ENCODE measurements around the gene MT1F. TPM values are rescaled to one million over a fixed set of nuclear protein-coding genes. Genes with fewer than 3 reads are reported as not detected.

MT1F gene
- total RNA-seq, 2 donors from 2014 or later: 3.4 TPM; not detected in 1

- Histone ChIP-seq H3K4me1 (ENCODE audit: control insufficient read depth, insufficient read depth, low read length) (no peaks in the 10 kb centered on the region), H3K9me3 (ENCODE audit: control insufficient read depth, low read length) (no peaks in the 10 kb centered on the region), H3K4me3 (ENCODE audit: low read length) (no peak overlapping the region), H3K9ac (ENCODE audit: extremely low read depth, low read length, poor library complexity, severe bottlenecking) (no peak overlapping the region), H3K36me3 (ENCODE audit: control insufficient read depth, insufficient read depth, low read length) (no peaks in the 10 kb centered on the region), H3K27me3 (ENCODE audit: control insufficient read depth, insufficient read depth, low read length, poor library complexity, severe bottlenecking) (no peaks in the 10 kb centered on the region), H3K27ac (ENCODE audit: low read depth, low read length) (no peak overlapping the region)
- peaks cover 14% of the 10 kb centered on the region for H3K9me3 Mint-ChIP-seq
- H3K4me1 Mint-ChIP-seq: no peaks in the 10 kb centered on the region
- H3K4me3 Mint-ChIP-seq: no peak overlapping the region
- H3K27ac Mint-ChIP-seq: no peak overlapping the region
- 80% methylated on average over 4 of the region's 4 CpGs; no CpG with 5 or more reads in 1 of the 2 experiments for WGBS, 2 experiments (ENCODE audit: insufficient coverage in 1 of 2, insufficient read length in 1 of 2)
- no peak for DNase-seq
- no peaks in the 10 kb centered on the region for H3K36me3 Mint-ChIP-seq (ENCODE audit: low read depth)
- peaks cover 5% of the 10 kb centered on the region for H3K27me3 Mint-ChIP-seq (ENCODE audit: insufficient read depth)
- no peak for TF ChIP-seq CTCF (conservative IDR thresholded peaks at IDR 0.05)
Measured at GRCh38 chr16:56690420-56691122, 32.8 kb downstream of the MT1F start.

- Mint-ChIP-seq H3K36me3 (ENCODE audit: low read depth) (no peaks in the 10 kb centered on the region), H3K4me1 (no peaks in the 10 kb centered on the region), H3K9me3 (peaks cover 8% of the 10 kb centered on the region), H3K4me3 (no peak overlapping the region), H3K27me3 (ENCODE audit: insufficient read depth) (peaks cover 2% of the 10 kb centered on the region), H3K27ac (no peak overlapping the region)
- H3K9ac ChIP-seq (ENCODE audit: extremely low read depth, low read length, poor library complexity, severe bottlenecking): no peak overlapping the region
- no peak overlapping the region for H3K27ac ChIP-seq (ENCODE audit: low read depth, low read length)
- no peak for TF ChIP-seq CTCF (conservative IDR thresholded peaks at IDR 0.05)
- H3K36me3 ChIP-seq (ENCODE audit: control insufficient read depth, insufficient read depth, low read length): no peaks in the 10 kb centered on the region
- H3K27me3 ChIP-seq (ENCODE audit: control insufficient read depth, insufficient read depth, low read length, poor library complexity, severe bottlenecking): no peaks in the 10 kb centered on the region
- H3K4me1 ChIP-seq (ENCODE audit: control insufficient read depth, insufficient read depth, low read length): no peaks in the 10 kb centered on the region
- no peaks in the 10 kb centered on the region for H3K9me3 ChIP-seq (ENCODE audit: control insufficient read depth, low read length)
- no peak overlapping the region for H3K4me3 ChIP-seq (ENCODE audit: low read length)
- DNase-seq: peak; percentile 69
- WGBS, 2 experiments (ENCODE audit: insufficient coverage in 1 of 2, insufficient read length in 1 of 2): 75 to 80% methylated on average over 1 to 4 of the region's 4 CpGs
Measured at GRCh38 chr16:56691885-56692284, 34.1 kb downstream of the MT1F start.

- Mint-ChIP-seq H3K36me3 (ENCODE audit: low read depth) (no peaks in the 10 kb centered on the region), H3K4me1 (no peaks in the 10 kb centered on the region)
- no peak overlapping the region for H3K9ac ChIP-seq (ENCODE audit: extremely low read depth, low read length, poor library complexity, severe bottlenecking)
Measured at GRCh38 chr16:56695246-56695645, 37.5 kb downstream of the MT1F start.

More at GRCh38 chr16:56695246-56695645, 37.5 kb downstream of the MT1F start:
- no peak for TF ChIP-seq CTCF (conservative IDR thresholded peaks at IDR 0.05)
- 90% methylated on average over 1 of the region's 1 CpG; no CpG with 5 or more reads in 1 of the 2 experiments for WGBS, 2 experiments (ENCODE audit: insufficient coverage in 1 of 2, insufficient read length in 1 of 2)
- H3K4me1 ChIP-seq (ENCODE audit: control insufficient read depth, insufficient read depth, low read length): no peaks in the 10 kb centered on the region
- Mint-ChIP-seq H3K27me3 (ENCODE audit: insufficient read depth) (peaks cover 5% of the 10 kb centered on the region), H3K27ac (no peak overlapping the region), H3K4me3 (no peak overlapping the region), H3K9me3 (peaks cover 15% of the 10 kb centered on the region)
- H3K36me3 ChIP-seq (ENCODE audit: control insufficient read depth, insufficient read depth, low read length): no peaks in the 10 kb centered on the region
- DNase-seq: no peak
- H3K4me3 ChIP-seq (ENCODE audit: low read length): no peak overlapping the region
- peaks cover 10% of the 10 kb centered on the region for H3K9me3 ChIP-seq (ENCODE audit: control insufficient read depth, low read length)
- no peak overlapping the region for H3K27ac ChIP-seq (ENCODE audit: low read depth, low read length)
- no peaks in the 10 kb centered on the region for H3K27me3 ChIP-seq (ENCODE audit: control insufficient read depth, insufficient read depth, low read length, poor library complexity, severe bottlenecking)

Measured in endodermal cell (in vitro differentiated cells).